GM21528 (cell line): Measurements from ENCODE around the gene PLCZ1.

Experiments
- ATAC-seq: cut with Tn5 transposase; IDR thresholded peaks from one replicate; pipeline ENCODE4 v1.9.1; 2021; ENCODE audit warnings: mild to moderate bottlenecking, moderate library complexity; ENCODE audit not compliant: unreplicated experiment, low FRiP score

PLCZ1 gene

DNA sequence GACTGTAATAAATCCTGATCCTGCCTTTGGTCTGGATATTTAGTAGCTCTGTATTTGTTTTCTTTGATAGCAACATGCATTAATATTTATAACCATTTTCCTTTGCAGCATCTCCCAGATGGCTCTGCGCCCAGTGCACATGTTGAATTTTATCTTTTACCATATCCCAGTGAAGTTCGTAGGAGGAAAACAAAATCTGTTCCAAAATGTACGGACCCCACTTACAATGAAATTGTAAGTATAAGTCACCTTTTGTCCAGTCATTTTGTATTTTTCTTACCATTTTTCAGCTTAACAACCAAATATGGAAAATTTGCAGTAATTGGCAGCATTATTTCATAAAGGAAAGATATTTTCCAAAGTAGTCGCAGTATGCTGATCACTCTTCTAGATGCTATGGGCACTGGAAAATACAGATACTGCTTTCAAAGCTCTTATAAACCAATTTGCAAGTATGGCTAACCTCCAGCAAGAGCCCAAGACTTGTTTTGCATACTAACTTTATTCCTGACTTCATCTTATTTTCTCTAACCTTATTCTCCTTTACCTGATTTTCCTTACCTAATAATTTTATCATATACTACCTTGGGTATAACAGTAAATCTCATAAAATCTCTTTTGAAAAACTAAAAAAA is 97.4 kb downstream of the PLCZ1 start:
- no peak for ATAC-seq

DNA sequence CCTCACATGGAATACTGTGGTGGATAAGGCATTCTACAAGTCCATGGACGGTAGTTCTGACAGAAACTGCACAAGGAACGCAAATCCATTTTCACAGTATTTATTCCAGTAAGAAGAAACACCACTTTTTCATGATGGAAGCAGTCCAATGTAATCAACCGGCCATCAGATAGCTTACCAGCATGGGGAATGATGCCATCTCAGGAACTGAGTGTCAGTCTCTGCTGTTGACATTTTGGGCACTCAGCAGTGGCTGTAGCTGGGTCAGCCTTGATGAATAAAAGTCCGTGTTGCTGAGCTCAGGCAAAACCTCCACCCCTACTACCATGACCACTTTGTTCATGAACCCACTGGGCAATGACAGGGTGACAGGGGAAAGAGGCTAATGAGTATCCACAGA is 103.4 kb downstream of the PLCZ1 start:
- no peak for ATAC-seq
